Measurements from ENCODE around the gene SEZ6. TPM values are rescaled to one million over a fixed set of nuclear protein-coding genes. Genes with fewer than 3 reads are reported as not detected.

SEZ6 gene
- polyA plus RNA-seq, 5 donors = 0.35 to 0.64 (median 0.59) TPM

GRCh38 chr17:29007456-29007855 is 1.6 kb upstream of the SEZ6 start:
- DNase-seq = no peak

DNA sequence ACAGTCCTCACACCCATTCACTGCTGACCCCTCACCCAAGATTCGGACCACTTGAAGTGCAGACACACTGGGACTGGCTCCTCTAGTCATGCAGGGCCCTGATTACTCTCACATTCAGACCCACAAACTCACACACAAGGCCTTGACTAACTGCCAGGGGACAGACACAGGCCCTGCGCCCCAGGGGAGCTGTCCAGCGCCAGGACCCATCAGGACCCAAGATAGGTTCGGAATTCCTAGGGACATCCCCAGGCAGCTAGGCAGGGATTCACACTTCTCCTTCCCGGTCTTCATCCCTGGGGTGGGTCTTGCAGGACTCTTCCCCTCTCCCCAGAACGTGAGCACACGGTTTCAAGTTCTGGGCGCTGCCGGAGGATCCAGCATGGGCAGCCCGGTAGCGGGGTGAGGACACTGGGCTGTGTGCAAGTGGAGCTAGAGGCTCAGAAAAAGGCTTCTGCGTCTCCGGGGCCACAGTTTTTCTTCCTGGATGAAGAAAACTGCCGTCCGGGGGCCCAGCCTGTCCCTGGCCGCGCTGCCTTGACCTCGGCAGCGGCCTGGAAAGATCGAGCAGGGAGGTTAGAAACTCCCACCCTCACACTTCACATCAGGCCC is 1.6 kb downstream of the SEZ6 start:
- no peak for DNase-seq

DNA sequence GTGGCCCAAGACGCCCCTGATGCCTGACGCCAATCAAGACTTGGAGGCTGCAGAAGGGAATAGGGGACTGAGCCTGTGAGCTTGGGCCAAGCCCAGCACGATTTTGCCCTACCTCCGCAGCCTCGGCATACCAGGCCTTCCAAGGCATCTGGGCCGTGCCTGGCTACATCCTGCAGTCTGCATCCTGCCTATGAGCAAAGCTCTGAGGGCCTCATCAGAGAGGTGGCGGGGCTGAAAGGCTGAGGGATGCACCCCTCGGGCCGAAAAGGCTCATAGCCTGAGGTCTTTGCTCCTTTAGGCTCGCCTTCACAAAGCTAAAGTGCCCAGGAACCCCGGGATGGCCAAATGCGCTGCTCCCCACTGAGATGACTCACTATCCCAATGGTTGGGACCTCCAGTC is 2.5 kb downstream of the SEZ6 start:
- no peak for DNase-seq

- DNase-seq = no peak
Measured at GRCh38 chr17:29002811-29003210, 3.0 kb downstream of the SEZ6 start.

DNA sequence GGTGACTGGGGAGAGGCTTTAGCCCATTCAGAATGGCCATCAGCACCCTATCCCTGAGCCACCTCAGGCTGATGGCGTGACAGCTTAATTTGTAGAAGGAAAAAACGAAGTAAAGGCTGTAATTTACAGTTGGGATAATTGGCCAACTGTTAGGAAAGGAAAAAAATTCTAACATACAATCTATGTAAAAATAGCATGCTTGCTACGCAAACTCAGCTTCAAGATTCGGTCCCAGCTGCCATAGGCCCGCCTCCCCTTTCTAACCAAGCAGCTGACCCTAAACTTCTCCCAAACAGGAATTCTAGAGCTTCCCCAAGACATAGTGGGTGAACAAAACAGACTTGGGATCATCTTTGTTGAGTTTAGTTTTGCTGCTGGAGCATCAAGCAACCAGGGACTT is 4.9 kb downstream of the SEZ6 start:
- DNase-seq = no peak

DNA sequence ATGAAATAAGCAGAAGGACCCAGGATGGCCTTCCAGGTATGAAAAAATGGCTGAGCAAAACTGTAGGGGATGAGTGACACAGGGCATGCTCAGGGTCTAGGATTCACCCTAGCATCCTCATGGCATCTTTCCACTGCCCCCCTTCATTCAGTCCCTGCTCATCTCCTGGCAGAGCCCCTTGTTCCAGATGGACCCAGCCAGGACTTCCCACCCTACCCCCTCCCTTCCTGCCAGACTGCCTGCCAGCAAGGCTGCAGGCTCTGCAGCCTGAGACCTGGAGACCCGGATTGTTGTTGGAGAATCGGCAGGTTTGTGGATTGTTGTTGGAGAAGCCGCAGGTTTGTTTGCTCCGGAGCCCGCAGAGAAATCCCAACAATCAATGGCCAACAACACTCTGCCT is 6.6 kb downstream of the SEZ6 start:
- DNase-seq = no peak

DNA sequence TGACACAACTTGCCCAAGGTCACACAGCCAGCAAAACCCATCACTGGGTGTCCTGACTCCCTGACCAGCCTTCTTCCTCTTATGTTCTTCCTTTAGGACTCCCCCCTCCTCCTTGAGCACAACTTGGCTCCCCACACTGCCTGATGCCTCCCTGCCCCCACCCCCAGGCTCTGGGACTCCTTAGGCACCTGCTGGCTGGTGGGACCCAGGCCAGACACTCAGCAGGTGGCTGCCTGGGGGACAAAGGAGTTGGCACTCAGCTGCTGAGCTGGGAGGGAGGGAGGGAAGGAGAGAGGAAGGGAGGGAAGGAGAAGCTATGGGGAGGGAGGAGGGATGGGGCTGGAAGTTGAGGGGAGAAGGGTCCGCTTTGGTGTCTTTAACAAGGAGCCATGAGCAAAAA is 8.0 kb downstream of the SEZ6 start:
- DNase-seq = no peak

DNA sequence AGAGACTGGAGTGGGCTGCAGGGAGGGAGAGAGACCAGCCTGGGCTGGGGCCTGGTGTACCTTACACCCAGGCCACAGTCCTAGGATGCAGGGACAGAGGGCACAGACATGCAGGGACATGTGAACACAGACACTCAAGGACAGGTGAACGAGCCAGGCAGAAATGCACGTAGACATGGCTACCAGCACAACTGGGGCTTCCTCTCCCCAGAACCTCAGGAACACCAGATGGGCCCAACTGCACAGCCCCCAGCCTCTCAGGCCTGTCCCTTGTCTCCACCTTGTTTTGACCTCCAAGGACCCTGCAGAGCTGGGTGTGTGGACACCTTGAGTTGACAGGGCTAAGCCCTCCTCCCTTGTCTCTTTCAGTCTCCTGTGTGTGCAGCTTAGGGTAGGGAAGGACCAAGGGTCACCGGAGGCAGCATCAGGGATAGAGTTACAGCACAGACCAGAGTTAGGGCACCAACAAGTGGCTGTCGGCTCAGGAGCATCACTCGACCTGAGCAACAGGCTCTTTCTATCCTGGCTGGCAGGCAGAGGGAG is 9.2 kb downstream of the SEZ6 start:
- no peak for DNase-seq

DNA sequence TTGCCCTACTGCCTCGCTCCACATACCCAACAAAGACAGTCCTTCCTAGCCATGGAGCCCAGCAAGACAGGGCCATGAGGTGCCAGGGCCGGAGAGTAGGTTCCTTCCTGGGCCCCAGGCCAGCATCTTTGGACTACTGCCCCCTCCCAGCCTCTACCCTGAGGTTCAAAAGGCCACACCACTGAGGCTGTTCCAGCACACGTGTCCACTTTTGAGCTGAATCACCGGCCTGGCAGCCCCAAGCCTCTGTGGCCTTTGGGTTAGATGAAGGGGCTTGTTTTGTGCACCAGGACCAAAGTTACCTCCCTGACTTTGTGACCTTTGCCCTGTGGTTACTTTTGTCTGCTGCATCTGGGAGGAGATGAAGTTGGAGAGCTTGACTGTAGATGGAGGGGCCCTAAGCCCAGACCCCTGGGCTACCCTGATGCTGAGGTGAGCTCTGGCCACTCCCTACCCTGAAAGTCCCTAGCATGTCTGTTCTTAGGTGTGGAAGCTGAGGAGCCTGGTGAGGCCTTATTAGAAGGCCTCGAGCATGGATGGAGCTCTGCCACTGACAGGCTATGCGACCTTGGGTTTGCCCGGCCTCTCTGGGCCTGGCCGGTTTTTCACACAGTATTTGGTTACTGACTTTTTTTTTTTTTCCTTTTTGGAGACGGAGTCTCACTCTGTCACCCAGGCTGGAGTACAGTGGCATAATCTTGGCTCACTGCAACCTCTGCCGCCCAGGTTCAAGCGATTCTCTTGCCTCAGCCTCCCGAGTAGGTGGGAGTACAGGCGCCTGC is 12.0 kb downstream of the SEZ6 start:
- DNase-seq = no peak

- no peak for DNase-seq
Measured at GRCh38 chr17:28992625-28993600, 12.9 kb downstream of the SEZ6 start.

DNA sequence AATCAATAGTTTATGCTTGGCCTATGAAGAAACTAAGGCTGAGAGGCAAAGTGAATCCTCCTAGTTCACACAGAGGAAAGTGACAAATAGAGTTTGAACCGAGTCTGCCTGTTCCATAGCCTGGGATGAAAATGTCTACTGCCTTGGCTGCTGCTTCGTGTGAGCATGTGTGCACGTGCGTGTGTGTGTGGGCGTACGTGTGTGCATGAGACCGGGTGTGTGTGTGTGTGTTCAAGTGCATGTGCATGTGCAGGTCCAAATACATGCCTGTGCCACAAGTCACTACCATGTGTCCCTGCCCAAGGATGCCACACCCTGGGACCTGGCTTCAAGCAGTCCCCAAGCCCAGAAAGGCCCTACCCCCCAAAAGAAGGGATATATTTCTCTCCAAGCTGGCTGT is 13.6 kb downstream of the SEZ6 start:
- DNase-seq = no peak

- no peak for DNase-seq
Measured at GRCh38 chr17:28991779-28992178, 14.1 kb downstream of the SEZ6 start.

- no peak for DNase-seq
Measured at GRCh38 chr17:28989028-28989427, 16.8 kb downstream of the SEZ6 start.

DNA sequence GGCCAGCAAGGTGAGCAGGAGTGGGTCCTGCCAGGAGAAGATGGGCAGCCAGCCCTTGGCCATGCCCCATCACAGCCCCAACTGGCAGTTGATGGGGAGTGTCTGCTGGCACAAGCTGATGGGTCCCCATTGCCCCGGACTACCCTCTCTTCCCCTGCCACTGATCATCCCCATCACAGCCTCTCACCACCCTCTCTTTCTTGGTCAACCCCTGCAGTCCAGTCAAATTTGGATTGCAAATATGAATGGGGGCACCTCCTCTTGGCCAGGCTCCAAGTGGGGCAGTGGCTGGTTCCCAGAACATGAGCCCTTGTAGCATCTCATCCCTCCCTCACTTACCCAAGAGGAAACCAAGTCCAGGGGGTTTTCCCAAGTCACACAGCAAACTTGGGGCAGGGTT is 17.4 kb downstream of the SEZ6 start:
- DNase-seq = no peak

- DNase-seq = no peak
Measured at GRCh38 chr17:28986714-28987655, 18.8 kb downstream of the SEZ6 start.

- no peak for DNase-seq
Measured at GRCh38 chr17:28985950-28986713, 19.7 kb downstream of the SEZ6 start.

DNA sequence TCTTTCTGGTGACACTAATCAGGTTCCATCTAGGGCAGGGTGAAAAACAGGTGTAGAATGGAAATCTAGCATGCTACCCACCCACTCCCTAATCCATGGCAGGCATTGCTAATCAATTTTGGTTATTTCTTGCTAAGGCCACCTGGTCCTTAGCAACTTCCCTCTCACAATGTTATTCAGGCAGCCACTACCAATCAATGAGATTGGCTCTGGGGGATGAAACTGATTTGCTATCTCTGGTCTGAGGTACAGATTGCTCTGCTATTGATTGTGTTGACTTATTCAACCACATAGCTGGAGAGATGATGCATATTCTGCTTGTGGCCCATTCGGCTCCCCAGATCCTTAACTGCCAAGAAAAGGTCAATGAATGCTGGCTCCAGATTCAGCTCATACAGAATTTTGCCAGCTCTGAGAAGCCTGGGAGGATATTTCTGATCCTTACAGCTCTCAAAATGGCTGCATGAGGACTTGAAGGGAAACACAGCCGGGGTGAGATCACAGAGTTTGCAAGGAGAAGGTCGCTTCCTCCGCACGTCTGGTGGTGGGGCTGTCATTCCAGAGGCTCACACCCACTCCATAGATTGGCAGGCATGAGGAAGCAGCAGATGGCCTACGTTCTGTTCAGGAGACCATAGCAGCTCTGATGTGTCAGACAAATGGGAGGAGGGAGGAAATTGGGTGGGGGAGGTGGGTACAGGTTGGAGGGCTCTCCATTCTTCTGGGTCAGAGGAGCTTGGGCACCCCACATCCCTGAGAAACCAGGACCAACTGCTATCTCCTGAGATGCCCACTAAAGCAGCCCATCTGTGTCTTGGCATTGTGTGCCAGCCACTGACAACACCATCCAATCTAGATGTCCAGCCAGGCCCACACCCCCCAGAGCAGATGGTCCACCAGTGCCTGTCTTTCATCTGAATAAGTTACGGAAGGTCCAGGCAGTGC is 22.3 kb downstream of the SEZ6 start:
- no peak for DNase-seq

- DNase-seq = peak in 1 of 2 donors; percentile 17
Measured at GRCh38 chr17:28982131-28982793, 23.6 kb downstream of the SEZ6 start.
